Osteocyte (in vitro differentiated cells): ENCODE results near the gene PRG3. TPM values are rescaled to one million over a fixed set of nuclear protein-coding genes. Genes with fewer than 3 reads are reported as not detected.

Experiments
- DNase-seq: peaks from one replicate; pipeline ENCODE4 v3.0.0; 2021; ENCODE audit warnings: mixed read lengths; ENCODE audit not compliant: unreplicated experiment; ENCODE audit errors: extremely low spot score
- H3K27ac Mint-ChIP-seq: one replicate; pipeline ENCODE4 v1.8.0; 2021; ENCODE audit warnings: mild to moderate bottlenecking, mixed read lengths; ENCODE audit not compliant: unreplicated experiment
- H3K27me3 Mint-ChIP-seq: one replicate; pipeline ENCODE4 v1.8.0; 2021; ENCODE audit warnings: mixed read lengths; ENCODE audit not compliant: unreplicated experiment
- H3K36me3 Mint-ChIP-seq: one replicate; pipeline ENCODE4 v1.8.0; 2021; ENCODE audit warnings: mixed read lengths; ENCODE audit not compliant: unreplicated experiment
- H3K4me1 Mint-ChIP-seq: one replicate; pipeline ENCODE4 v1.8.0; 2021; ENCODE audit warnings: mixed read lengths; ENCODE audit not compliant: unreplicated experiment
- H3K4me3 Mint-ChIP-seq: one replicate; pipeline ENCODE4 v1.8.0; 2021; ENCODE audit warnings: mild to moderate bottlenecking, moderate library complexity, mixed read lengths; ENCODE audit not compliant: unreplicated experiment
- H3K9me3 Mint-ChIP-seq: one replicate; pipeline ENCODE4 v1.8.0; 2021; ENCODE audit warnings: mixed read lengths; ENCODE audit not compliant: unreplicated experiment
- CTCF ChIP-seq: fragments of 200-600 bp; sonication (generic); IDR thresholded peaks from 2 replicates; pipeline ENCODE4 v1.5.0; 2021; ENCODE audit warnings: antibody characterized with exemption, mild to moderate bottlenecking, moderate library complexity
- total RNA-seq: library from RNA; stranded (reverse); gene quantifications from 2 replicates; pipeline ENCODE4 v1.2.1, GENCODE V29; 2021

Gene PRG3
- total RNA-seq, 1 donor from 2014 or later, result not detected

DNA sequence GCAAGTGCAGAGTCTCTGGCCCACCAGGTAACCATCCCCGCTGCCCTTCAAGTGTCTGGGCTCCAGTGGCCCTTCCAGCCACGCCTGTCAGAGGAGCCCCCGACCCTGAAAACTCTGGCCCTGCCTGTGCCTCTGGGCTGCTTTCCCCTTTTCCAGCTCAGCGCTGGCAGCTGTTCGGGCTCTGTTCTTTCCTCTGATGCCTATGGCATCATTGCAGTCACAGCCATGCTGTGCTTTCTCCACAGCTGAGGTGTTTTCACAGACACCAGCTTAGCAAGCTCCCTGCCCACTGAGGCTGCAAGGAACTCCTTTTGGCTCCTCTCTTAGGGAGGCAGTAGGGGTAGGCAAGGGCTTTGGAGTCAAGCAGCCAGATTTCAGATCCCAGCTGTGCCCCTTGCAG, 21.6 kb downstream of the PRG3 start:
- Mint-ChIP-seq H3K4me1 (peaks cover 3% of the 10 kb centered on the region), H3K27ac (no peak overlapping the region), H3K27me3 (peaks cover 38% of the 10 kb centered on the region), H3K4me3 (no peak overlapping the region), H3K36me3 (no peaks in the 10 kb centered on the region), H3K9me3 (no peaks in the 10 kb centered on the region)
- TF ChIP-seq CTCF, result no peak
- DNase-seq, result no peak

DNA sequence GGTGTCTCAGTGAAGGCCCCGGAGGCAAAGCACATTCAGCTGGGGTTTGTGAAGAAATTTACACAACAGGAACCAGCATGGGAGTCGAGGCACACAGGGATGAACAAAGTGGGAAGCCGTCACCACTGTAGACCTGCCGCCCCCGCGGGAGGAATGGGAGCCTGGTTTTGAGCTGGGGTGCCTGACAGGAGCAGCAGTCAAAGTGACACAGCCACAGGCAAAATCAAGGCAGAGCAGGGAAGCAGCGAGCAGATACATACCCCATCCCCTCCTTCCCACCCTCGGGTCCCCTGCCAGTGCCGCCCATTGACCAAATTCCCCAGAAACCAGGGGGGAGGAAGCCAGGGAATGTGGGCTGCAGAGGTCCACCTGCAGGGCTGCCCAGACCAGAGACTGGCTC, 22.0 kb downstream of the PRG3 start:
- TF ChIP-seq CTCF, result no peak
- Mint-ChIP-seq H3K27ac (no peak overlapping the region), H3K4me3 (no peak overlapping the region), H3K4me1 (peaks cover 3% of the 10 kb centered on the region), H3K27me3 (peaks cover 38% of the 10 kb centered on the region), H3K36me3 (no peaks in the 10 kb centered on the region), H3K9me3 (no peaks in the 10 kb centered on the region)
- DNase-seq, result no peak

GRCh38 chr11:57358543-57358961, 22.4 kb downstream of the PRG3 start:
- no peak for DNase-seq
- Mint-ChIP-seq H3K27me3 (peaks cover 36% of the 10 kb centered on the region), H3K36me3 (no peaks in the 10 kb centered on the region), H3K27ac (no peak overlapping the region), H3K9me3 (no peaks in the 10 kb centered on the region), H3K4me3 (no peak overlapping the region), H3K4me1 (peaks cover 3% of the 10 kb centered on the region)
- no peak for TF ChIP-seq CTCF

DNA sequence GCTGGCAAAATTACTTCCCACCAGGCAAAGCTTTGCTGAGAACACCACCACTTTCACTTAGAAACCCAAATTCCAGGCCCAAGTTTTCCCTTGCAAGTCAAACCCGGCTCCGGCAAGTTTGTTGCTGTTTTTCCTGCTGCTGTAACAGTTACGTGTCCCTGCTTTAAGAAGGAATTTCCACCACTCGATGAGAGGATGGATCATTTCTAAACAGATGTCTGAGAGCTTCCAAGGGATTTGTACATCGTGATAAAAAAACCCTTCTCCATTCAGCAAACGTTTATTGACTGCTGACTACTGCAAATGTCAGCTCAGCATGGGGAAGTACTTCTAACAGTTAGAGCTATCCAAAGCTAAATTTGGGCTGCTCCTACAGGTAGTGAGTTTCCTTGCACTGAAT, 23.1 kb downstream of the PRG3 start:
- DNase-seq, result no peak
- Mint-ChIP-seq H3K4me1 (peaks cover 3% of the 10 kb centered on the region), H3K4me3 (no peak overlapping the region), H3K9me3 (no peaks in the 10 kb centered on the region), H3K27ac (no peak overlapping the region), H3K36me3 (no peaks in the 10 kb centered on the region), H3K27me3 (peaks cover 29% of the 10 kb centered on the region)
- TF ChIP-seq CTCF, result no peak

- H3K36me3 Mint-ChIP-seq, result no peaks in the 10 kb centered on the region
- peaks cover 3% of the 10 kb centered on the region for H3K4me1 Mint-ChIP-seq
- H3K4me3 Mint-ChIP-seq, result no peak overlapping the region
- peaks cover 33% of the 10 kb centered on the region for H3K27me3 Mint-ChIP-seq
- no peak overlapping the region for H3K27ac Mint-ChIP-seq
- DNase-seq, result no peak
- TF ChIP-seq CTCF, result no peak
- H3K9me3 Mint-ChIP-seq, result no peaks in the 10 kb centered on the region
These were observed 23.6 kb downstream of the PRG3 start for GRCh38 chr11:57357310-57357709.
